GM19395 (cell line): Measurements from ENCODE around the gene DNASE1L2.
A peak's percentile ranks its signal among the peaks of the same experiment; 100 is the strongest.

ENCODE experiments used
- ATAC-seq: cut with Tn5 transposase; IDR thresholded peaks from one replicate; pipeline ENCODE4 v1.9.1; 2021; ENCODE audit warnings: mild to moderate bottlenecking, moderate library complexity; ENCODE audit not compliant: unreplicated experiment

Gene DNASE1L2

GRCh38 chr16:2267505-2267912, 31.3 kb downstream of the DNASE1L2 start:
- peak; percentile 56 for ATAC-seq

- peak; percentile 72 for ATAC-seq
Observed at GRCh38 chr16:2267913-2268666, 31.8 kb downstream of the DNASE1L2 start, which contains the start of gene RNPS1. RNPS1 (minus strand) TSS chr16:2268126; CDS start chr16:2264643, 3,483 bp downstream.

GRCh38 chr16:2270070-2270462, 33.8 kb downstream of the DNASE1L2 start:
- no peak for ATAC-seq

GRCh38 chr16:2270588-2271470, 34.6 kb downstream of the DNASE1L2 start:
- no peak for ATAC-seq

GRCh38 chr16:2271848-2272461, 35.7 kb downstream of the DNASE1L2 start:
- no peak for ATAC-seq

GRCh38 chr16:2273484-2273883, 37.2 kb downstream of the DNASE1L2 start:
- no peak for ATAC-seq

- no peak for ATAC-seq
Observed at GRCh38 chr16:2273931-2274330, 37.7 kb downstream of the DNASE1L2 start.

GRCh38 chr16:2275476-2276367, 39.5 kb downstream of the DNASE1L2 start:
- ATAC-seq: no peak

GRCh38 chr16:2276368-2277195, 40.3 kb downstream of the DNASE1L2 start:
- no peak for ATAC-seq

- ATAC-seq: no peak
Observed at GRCh38 chr16:2277466-2278271, 41.4 kb downstream of the DNASE1L2 start.

- ATAC-seq: no peak
Observed at GRCh38 chr16:2278272-2278608, 42.0 kb downstream of the DNASE1L2 start.

- ATAC-seq: no peak
Observed at GRCh38 chr16:2278956-2279800, 42.9 kb downstream of the DNASE1L2 start.

GRCh38 chr16:2280461-2280860, 44.2 kb downstream of the DNASE1L2 start:
- ATAC-seq: no peak

GRCh38 chr16:2280981-2281542, 44.8 kb downstream of the DNASE1L2 start:
- no peak for ATAC-seq

- ATAC-seq: no peak
Observed at GRCh38 chr16:2282262-2282661, 46.0 kb downstream of the DNASE1L2 start.

GRCh38 chr16:2282866-2283555, 46.8 kb downstream of the DNASE1L2 start:
- ATAC-seq: no peak
